Activated CD8-positive, alpha-beta T cell treated with anti-CD3 and anti-CD28 coated beads, Interleukin-2, amount 10 ng/mL, durations not matched to agents 7 days and 5 days (primary cell): ENCODE data around the gene LDLRAD2. TPM values are rescaled to one million over a fixed set of nuclear protein-coding genes. Genes with fewer than 3 reads are reported as not detected.

Experiments
- ATAC-seq: fragments of 150-1000 bp; cut with Tn5 transposase; one replicate; pipeline ENCODE4 v1.10.0; 2021; ENCODE audit warnings: moderate library complexity
- CTCF ChIA-PET: fragments of 350-600 bp; sonication (Branson Sonifier 250); formaldehyde crosslinking; loops from one replicate; lab custom pipeline; 2021; ENCODE audit warnings: antibody characterized with exemption; lab: Charles Lee
- POLR2A ChIA-PET: fragments of 350-600 bp; sonication (Branson Sonifier 250); formaldehyde crosslinking; loops from one replicate; lab custom pipeline; 2021; ENCODE audit warnings: antibody characterized with exemption; lab: Charles Lee
- DNase-seq: peaks from one replicate; pipeline ENCODE4 v3.0.0-alpha.2; 2020
- H3K27ac Mint-ChIP-seq: one replicate; pipeline ENCODE4 v1.8.0; 2021; ENCODE audit warnings: mild to moderate bottlenecking, mixed read lengths
- H3K27me3 Mint-ChIP-seq: one replicate; pipeline ENCODE4 v1.8.0; 2021; ENCODE audit warnings: low read depth, mixed read lengths
- H3K36me3 Mint-ChIP-seq: one replicate; pipeline ENCODE4 v1.8.0; 2021; ENCODE audit warnings: low read depth, mixed read lengths
- H3K4me1 Mint-ChIP-seq: one replicate; pipeline ENCODE4 v1.8.0; 2021; ENCODE audit warnings: low read depth, mixed read lengths
- H3K4me3 Mint-ChIP-seq: one replicate; pipeline ENCODE4 v1.8.0; 2021; ENCODE audit warnings: mild to moderate bottlenecking, mixed read lengths
- H3K9me3 Mint-ChIP-seq: one replicate; pipeline ENCODE4 v1.8.0; 2022; ENCODE audit warnings: mixed read lengths; ENCODE audit not compliant: insufficient read depth
- total RNA-seq, 2 experiments: library from RNA; stranded (reverse); gene quantifications; one replicate each; pipeline ENCODE4 v1.2.3, GENCODE V29; 2021

Gene LDLRAD2
- total RNA-seq, 2 experiments from 2014 or later = not detected

DNA sequence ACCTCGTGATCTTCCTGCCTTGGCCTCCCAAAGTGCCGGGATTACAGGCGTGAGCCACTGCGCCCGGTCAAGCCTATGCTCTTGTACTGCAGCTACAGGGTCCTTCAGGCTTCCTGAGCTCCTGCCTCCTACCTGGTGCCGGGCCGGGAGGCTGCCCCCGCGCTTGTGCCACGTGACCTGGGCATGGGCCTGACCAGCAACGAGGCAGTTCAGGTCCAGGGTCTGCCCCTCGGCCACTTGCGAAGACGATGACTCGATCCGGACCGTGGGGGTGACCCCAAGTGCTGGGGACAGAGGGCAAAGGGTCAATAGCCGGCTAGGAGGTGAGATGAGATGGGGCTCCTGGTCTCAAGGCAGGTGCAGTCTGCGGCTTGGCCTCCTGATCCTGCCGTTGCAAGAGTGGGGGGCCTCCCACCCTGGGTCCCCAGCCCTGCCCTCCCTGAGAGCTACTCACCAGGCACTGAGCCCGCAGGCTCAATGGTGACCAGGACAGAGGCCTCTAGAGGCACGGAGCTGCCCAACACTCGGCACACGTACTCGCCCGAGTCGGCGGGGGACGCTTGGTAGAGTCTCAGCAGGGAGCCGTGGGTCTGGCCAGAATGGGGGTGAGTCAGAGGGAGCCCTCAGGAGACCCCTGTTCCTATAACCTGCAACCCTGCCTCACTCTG, 38.0 kb downstream of the LDLRAD2 start:
- H3K4me3 Mint-ChIP-seq = no peak overlapping the region
- CTCF ChIA-PET = no interaction called here

DNA sequence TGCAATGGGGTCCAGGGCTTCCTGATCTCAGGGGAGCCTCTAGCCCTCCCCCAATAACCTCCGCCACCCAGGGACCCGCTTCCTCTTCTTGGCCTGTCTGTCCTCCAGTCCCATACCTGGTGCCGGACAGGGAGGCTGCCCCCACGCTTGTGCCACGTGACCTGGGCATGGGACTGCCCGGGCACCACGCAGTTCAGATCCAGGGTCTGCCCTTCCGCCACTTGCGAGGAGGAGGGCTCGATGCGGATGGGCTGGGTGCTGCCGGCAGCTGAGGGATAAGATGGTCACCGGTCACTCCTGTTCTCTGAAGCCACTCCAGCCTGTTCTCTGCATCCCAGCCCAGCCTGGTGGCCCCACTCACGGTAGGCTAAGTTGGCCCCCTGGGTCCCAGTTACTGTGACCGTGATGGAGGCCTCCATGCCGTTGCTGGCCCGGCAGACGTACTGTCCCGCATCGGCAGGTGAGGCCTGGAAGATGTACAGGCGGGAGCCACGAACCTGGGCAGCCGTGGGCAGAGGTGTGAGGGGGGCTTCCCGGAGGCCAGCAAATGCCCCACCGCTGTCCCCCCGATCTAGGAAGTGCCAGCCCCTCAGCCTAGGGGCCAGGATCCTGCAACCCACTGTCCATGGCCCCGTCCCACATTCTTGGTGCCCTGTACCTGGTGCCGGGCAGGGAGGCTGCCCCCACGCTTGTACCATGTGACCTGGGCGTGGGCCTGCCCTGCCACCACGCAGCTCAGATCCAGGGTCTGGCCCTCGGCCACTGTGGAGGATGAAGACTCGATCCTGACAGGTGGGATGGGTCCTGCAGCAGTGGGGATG, 39.6 kb downstream of the LDLRAD2 start:
- ATAC-seq = no peak
- Mint-ChIP-seq H3K4me1 (peaks cover 3% of the 10 kb centered on the region), H3K9me3 (no peaks in the 10 kb centered on the region), H3K4me3 (no peak overlapping the region), H3K27ac (peak overlapping the region; percentile 66), H3K27me3 (no peaks in the 10 kb centered on the region), H3K36me3 (no peaks in the 10 kb centered on the region)
- ChIA-PET POLR2A (interaction anchor here (0.5 kb wide), 1 partner anchor 247 kb away, joined by 4 read pairs; no protein-coding TSS in a partner anchor), CTCF (no interaction called here)
- no peak for DNase-seq

More for the DNA sequence above, 38.0 kb downstream of the LDLRAD2 start:
- H3K9me3 Mint-ChIP-seq = no peaks in the 10 kb centered on the region
- H3K27ac Mint-ChIP-seq = no peak overlapping the region
- H3K4me1 Mint-ChIP-seq = peaks cover 3% of the 10 kb centered on the region
- POLR2A ChIA-PET = no interaction called here
- DNase-seq = no peak
- no peaks in the 10 kb centered on the region for H3K36me3 Mint-ChIP-seq
- ATAC-seq = no peak
- no peaks in the 10 kb centered on the region for H3K27me3 Mint-ChIP-seq

DNA sequence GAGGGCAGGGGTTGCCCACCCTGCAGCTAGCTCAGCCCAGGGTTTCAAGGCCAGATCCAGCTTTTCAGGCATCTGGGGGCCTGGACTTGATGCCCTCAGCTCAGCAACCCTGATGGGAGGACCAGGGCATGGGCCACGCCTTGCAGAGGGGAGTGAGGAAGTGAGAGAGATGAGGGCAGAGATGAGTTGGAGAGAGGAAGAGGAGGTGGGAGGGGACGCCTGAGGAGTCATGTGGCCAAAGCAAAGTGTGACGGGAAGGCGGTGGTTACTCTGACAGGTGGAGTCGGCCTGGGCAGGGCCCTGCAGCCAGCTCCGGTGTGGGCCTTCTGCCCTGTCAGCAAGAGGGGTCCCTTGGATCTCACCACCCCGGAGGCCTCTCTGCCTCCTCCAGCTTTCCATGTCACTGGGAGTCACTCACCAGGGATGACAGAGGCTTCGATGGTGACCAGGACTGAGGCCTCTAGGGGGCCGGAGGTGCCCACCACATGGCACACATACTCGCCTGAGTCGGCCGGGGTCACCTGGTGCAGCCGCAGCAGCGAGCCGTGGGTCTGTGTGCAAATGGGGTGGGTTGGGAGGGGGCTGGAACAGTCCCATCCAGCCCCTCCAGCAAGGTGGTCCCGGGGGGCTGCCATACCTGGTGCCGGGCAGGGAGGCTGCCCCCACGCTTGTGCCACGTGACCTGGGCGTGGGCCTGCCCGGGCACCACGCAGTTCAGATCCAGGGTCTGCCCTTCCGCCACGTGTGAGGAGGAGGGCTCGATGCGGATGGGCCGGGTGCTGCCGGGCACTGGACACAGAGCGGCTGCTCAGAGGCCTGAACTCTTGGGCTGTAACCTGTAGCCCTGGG, 40.4 kb downstream of the LDLRAD2 start:
- H3K36me3 Mint-ChIP-seq = no peaks in the 10 kb centered on the region
- peak; percentile 27 for DNase-seq
- H3K27me3 Mint-ChIP-seq = no peaks in the 10 kb centered on the region
- H3K4me3 Mint-ChIP-seq = no peak overlapping the region
- POLR2A ChIA-PET = no interaction called here
- no peak for ATAC-seq
- H3K4me1 Mint-ChIP-seq = peaks cover 7% of the 10 kb centered on the region
- H3K27ac Mint-ChIP-seq = peak overlapping the region; percentile 66
- CTCF ChIA-PET = no interaction called here
- no peaks in the 10 kb centered on the region for H3K9me3 Mint-ChIP-seq

DNA sequence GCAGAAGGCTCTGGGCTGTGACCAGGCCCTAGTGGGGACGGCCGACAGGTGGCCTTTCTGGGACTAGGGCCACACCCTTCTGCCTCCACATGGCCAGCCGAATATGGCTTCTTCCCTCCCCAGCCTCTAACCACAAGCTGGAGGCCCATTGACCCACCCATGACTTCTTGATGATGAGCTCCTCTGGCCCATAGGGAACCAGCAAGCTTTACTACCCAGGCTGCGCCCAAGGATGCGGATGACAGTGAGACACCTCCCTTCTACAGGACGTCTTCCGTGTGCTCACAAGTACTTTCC, 41.0 kb downstream of the LDLRAD2 start:
- ChIA-PET CTCF (no interaction called here), POLR2A (interaction anchor here (0.6 kb wide), 1 partner anchor 1820 kb away, joined by 3 read pairs; no protein-coding TSS in a partner anchor)
- Mint-ChIP-seq H3K27ac (no peak overlapping the region), H3K27me3 (no peaks in the 10 kb centered on the region), H3K4me3 (no peak overlapping the region), H3K9me3 (no peaks in the 10 kb centered on the region), H3K4me1 (peaks cover 12% of the 10 kb centered on the region), H3K36me3 (no peaks in the 10 kb centered on the region)
- no peak for DNase-seq
- ATAC-seq = no peak

DNA sequence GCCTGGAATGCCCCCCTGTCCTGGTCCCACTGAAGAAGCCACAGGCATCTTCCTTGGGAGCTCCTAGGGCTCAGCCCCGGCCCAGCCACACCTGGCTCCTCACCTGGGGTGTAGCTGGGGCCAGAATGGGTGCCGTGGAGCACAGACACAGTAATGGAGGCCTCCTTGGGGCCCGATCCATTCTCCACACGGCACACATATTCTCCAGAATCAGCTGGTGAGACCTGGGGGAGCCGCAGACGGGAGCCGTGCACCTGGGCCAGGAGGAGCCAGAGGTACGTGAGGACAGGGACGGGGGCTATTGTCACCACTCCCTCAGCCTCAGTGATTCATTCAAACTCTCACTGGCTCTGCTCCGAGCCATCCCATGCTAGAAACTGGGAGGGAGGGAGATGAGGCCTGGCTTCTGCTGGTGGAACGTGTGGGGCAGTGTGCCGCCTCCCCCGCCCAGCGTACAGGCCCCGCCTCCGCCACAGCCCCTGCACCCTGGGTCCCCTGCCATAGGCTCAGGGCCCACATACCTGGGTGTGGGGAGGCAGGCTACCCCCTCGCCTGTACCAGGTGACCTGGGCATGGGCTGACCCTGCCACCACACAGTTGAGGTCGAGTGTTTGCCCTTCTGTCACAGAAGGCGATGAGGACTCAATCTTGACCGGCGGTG, 42.2 kb downstream of the LDLRAD2 start:
- Mint-ChIP-seq H3K9me3 (no peaks in the 10 kb centered on the region), H3K27ac (no peak overlapping the region), H3K4me3 (no peak overlapping the region), H3K27me3 (no peaks in the 10 kb centered on the region), H3K36me3 (no peaks in the 10 kb centered on the region), H3K4me1 (peaks cover 18% of the 10 kb centered on the region)
- POLR2A ChIA-PET = no interaction called here
- no peak for ATAC-seq
- no peak for DNase-seq
- CTCF ChIA-PET = no interaction called here

DNA sequence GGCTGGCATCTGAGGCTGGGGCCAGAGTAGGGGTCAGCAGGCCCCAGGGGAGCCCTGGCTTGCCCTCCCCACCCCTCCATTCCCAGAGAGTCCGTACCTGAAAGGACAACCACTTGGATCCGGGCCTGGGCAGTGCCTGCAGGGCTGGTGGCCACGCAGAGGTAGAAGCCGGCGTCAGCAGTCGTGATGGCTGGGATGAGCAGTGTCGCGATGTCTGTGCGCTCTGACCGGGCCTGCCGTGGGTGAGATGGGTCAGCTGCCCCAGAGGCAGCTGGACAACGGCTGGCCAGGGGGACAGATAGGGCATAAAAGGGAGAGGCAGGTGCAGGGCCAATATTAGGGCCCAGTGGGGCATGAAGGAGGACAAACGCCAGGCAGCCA, 42.7 kb downstream of the LDLRAD2 start:
- no peak overlapping the region for H3K27ac Mint-ChIP-seq
- DNase-seq = no peak
- no peaks in the 10 kb centered on the region for H3K9me3 Mint-ChIP-seq
- H3K4me3 Mint-ChIP-seq = no peak overlapping the region
- CTCF ChIA-PET = no interaction called here
- no peaks in the 10 kb centered on the region for H3K27me3 Mint-ChIP-seq
- peaks cover 18% of the 10 kb centered on the region for H3K4me1 Mint-ChIP-seq
- no peak for ATAC-seq
- POLR2A ChIA-PET = no interaction called here
- H3K36me3 Mint-ChIP-seq = no peaks in the 10 kb centered on the region

DNA sequence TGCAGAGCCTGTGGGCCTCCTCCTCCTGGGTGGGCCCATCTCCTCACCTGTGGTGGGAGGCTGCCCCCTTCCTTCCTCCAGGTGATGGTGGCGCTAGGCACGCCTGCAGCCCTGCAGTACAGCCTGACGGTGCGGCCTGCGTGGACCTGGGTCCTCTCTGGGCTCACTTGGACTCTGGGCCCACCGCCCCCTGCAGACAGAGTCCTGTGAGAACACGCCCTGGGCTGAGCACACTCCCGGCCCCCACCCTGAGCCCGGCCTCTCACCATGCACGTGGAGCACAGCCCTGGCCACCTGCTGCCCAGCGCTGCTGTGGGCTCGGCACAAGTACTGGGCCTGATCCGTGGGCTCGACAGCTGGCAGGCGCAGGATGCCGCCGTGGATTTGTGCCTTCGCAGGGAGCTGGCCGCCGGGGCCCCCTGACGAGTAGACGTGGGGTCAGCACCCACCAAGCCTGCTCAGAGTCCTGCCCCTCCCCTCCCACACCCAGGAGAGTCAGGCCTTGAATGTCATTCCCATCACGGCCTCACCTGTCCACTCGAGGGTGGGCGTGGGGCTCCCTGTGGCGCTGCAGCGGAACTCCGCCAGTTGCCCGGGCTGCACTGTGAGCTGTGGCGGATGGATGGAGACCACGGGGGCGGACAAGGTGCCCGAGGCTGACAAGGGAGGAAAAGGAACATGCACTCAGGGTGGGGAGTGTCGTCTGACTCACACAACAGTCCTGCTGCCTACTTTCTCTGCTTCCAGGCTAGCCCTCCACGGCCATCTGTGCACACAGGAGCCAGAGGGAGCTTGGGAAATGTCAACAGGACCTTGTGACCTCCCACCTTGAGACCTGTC, 43.4 kb downstream of the LDLRAD2 start:
- Mint-ChIP-seq H3K27me3 (no peaks in the 10 kb centered on the region), H3K27ac (no peak overlapping the region), H3K36me3 (no peaks in the 10 kb centered on the region), H3K4me1 (peaks cover 18% of the 10 kb centered on the region), H3K9me3 (no peaks in the 10 kb centered on the region), H3K4me3 (no peak overlapping the region)
- no peak for DNase-seq
- ChIA-PET POLR2A (no interaction called here), CTCF (no interaction called here)
- no peak for ATAC-seq

DNA sequence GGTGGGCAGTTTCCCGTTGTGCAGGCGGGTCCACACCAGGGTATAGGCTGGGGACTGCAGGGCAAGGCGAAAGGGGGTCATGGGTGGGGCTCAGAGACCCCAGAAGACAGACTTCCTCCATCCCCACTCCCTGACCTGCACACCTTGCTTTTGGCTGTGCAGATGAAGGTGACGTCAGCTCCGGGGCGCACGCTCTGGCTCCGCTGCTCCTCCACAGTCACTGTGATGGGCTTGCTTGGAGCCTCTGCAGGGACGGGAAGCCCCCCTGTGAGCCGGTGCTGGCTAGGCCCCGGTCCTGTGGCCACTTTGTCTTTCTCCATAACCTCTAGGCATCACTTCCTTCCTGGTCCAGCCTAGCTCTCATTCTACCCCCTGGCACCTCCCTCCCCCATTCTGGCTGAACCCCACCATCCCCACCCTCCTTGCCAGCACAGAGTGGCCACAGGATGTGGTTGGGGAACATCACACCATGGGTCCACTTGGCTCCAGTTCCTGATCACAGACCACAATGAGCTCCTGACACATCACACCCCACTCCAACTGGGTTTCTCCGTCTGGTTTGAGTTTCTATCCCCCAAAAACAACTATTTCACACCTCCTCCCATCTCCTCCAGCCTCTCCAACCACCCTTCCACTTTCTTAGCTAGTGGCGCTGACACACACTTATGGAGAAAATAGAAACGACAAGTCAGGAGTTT, 45.2 kb downstream of the LDLRAD2 start:
- Mint-ChIP-seq H3K27ac (peak overlapping the region; percentile 48), H3K4me3 (no peak overlapping the region), H3K27me3 (no peaks in the 10 kb centered on the region), H3K36me3 (no peaks in the 10 kb centered on the region), H3K4me1 (peaks cover 15% of the 10 kb centered on the region), H3K9me3 (no peaks in the 10 kb centered on the region)
- ATAC-seq (no peak), DNase-seq (no peak)
- ChIA-PET POLR2A (no interaction called here), CTCF (no interaction called here)

DNA sequence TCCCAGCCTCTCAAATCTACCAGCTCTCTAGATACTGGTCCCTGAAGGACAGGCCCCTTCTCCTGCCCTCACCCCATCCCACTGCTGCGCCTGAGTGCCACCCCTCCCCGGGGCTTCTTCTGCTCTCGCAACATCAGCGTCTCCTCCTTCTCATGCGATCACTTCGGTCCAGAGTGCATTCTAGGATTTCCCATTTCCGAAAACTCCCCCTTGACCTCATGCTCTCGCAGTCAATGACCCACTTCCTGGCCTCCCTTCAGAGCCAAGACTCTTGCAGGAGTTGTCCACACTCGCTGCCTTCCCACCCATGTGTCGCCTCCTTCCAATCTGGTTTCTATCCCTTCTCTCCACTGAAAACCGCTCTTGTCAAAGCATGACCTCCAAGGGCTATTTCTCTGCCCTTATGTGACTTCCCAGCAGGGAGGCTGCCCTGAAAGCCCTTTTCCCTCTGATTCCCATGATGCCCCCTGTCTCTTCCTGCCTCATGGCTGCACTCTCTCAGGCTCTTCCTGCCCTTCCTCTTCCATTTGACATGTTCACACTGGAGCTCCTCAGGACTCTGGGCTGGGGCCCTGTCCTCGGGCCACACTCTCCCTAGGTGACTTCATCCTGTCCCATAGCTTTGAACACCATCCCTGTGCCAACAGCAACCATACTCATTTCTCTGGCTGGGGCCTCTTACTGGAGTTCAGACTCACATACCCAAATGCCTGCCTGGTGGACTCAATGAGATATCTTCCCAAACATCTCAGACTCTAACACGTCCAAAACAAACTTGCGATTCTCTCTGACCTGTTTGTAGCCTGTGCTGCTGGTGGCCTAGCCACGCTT, 46.0 kb downstream of the LDLRAD2 start:
- H3K4me1 Mint-ChIP-seq = peaks cover 15% of the 10 kb centered on the region
- H3K9me3 Mint-ChIP-seq = no peaks in the 10 kb centered on the region
- H3K4me3 Mint-ChIP-seq = no peak overlapping the region
- peak overlapping the region; percentile 48 for H3K27ac Mint-ChIP-seq
- ChIA-PET CTCF (no interaction called here), POLR2A (no interaction called here)
- no peaks in the 10 kb centered on the region for H3K27me3 Mint-ChIP-seq
- DNase-seq = no peak
- no peak for ATAC-seq
- no peaks in the 10 kb centered on the region for H3K36me3 Mint-ChIP-seq

DNA sequence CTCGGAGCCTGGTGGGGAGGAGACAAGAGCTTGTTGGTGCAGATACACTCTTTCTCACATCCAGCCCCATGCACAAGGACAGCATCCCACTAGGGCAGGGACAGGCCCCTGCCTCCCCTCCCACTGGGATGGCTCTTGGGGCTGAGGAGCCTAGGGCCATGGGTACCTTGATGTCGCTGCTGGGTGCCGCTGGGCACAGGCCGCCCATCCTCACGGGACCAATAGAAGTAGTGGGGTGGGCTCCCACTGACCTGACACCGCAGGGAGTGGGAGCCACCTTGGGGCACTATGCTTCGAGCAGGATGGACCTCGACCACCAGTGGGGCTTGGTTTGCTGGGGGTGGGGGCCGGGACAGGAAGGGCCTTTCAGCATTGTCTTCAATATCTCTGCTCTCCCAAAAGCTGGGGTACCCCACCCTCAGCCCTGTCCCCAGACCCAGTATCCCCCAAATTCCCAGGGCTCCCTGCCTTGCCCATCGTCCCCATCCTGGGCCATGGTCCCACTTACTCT, 47.7 kb downstream of the LDLRAD2 start:
- Mint-ChIP-seq H3K4me1 (peaks cover 15% of the 10 kb centered on the region), H3K4me3 (no peak overlapping the region), H3K27me3 (no peaks in the 10 kb centered on the region), H3K9me3 (no peaks in the 10 kb centered on the region), H3K27ac (no peak overlapping the region), H3K36me3 (no peaks in the 10 kb centered on the region)
- ChIA-PET CTCF (no interaction called here), POLR2A (no interaction called here)
- ATAC-seq (no peak), DNase-seq (no peak)
